Stimulated activated CD4-positive, alpha-beta T cell treated with anti-CD3 and anti-CD28 coated beads, Interleukin-4, amount 100 ng/mL, for 48 hours (primary cell): ENCODE data around the gene MYO3B.
"Not testable (repeated sequence)": the region's sequence is repeated elsewhere in the genome, so short reads cannot be mapped to it uniquely, and the experiment has no call there.

Experiments used
- DNase-seq, 2 donors: peaks; one replicate each; pipeline ENCODE4 v3.0.0-alpha.2; 2020; ENCODE audit warnings: low read depth in 2 of 2

The MYO3B gene

GRCh38 chr2:170339750-170340692, 162.1 kb downstream of the MYO3B start:
- no peak for DNase-seq

GRCh38 chr2:170340693-170341068, 162.7 kb downstream of the MYO3B start:
- no peak for DNase-seq

DNA sequence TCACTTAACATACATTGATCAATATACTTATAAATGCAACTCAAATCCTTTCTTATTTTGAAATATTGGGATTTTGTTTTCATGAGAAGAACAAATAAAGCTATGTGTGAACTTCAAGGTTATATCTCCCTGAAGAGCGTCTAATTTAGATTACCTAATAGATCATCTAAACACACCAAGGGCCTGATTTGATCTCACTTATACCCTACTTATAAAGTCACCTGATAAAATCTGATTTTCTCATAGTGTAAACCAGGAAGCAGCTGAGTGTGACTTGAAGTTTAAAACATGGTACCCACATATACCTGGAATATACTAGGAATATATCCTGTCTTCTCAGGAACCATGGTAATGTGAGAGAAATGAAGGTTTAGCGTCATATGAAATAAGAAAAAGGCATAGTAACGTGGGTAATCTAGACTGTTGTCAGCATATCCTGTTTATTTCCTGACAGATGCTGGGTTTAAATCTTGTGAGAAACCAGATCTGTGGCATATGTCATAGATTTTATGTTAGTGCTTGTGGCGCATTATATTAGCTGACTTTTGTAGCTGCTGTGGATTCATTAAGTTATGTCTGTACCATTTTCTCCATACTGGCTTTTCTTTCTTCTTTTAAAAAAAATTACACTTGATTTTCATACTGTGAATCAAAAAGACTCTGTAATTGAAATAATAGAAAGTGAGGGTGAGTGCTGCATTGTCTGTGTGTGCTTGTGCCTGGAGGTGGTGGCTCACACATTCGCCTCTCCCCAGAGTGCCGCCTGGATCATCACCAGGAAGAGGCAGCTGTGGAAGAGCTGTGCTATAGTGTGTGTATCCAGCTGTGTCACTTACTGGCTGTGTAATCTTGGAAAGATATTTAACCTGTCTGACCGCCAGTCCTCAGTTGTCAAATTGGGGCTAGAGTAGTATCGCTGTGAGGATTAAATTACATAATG, 164.0 kb downstream of the MYO3B start:
- DNase-seq, result no peak

DNA sequence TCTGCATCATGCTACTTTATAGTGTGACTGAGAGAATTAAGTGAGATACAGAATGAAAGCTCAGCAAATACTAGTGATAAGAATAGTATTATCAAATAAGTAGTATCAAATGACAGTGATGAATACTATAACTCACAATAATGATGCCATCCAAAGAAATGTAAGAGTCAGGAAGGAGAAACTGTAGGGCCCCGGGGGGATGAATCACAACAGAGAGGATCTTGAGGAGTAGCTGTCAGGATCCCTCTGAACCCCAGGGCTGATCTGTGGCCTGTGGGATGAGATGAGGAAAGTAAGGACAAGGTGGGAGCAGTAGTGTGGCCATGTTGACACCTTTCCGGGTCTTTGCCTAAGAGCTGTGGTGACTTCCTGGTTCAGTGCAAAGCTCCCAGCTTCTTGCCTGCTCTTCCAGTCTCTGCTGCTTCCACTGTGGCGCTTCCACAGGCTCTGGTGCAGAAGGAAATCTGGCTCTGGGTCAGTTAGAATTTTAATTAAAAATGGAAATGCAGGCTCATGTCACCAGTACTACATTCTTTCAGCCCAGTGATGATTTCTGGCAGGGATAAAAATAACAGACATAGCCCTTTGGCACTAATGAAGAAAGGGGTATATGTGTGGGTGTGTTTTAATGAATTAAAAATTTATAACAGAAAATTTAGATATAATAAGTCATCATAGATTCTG, 166.9 kb downstream of the MYO3B start:
- DNase-seq, result no peak

DNA sequence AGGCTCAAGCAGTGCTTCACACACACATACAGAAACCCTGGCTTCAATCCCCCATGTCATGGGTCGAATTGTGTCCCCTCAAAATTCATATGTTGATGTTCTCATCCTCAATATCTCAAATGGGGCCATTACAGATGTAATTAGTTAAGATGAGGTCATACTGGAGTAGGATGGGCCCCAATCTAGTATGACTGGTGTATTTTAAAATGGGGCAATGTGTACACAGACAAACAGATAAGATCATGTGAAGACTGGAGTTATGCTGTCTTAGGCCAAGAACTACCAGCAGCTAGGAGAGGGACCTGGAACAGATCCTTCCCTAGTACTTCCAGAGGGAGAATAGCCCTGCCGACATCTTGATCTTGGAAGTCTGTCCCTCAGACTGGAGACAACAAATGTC, 167.7 kb downstream of the MYO3B start:
- no peak for DNase-seq

- DNase-seq, result not testable (repeated sequence)
Observed at GRCh38 chr2:170349269-170349668, 171.3 kb downstream of the MYO3B start.

DNA sequence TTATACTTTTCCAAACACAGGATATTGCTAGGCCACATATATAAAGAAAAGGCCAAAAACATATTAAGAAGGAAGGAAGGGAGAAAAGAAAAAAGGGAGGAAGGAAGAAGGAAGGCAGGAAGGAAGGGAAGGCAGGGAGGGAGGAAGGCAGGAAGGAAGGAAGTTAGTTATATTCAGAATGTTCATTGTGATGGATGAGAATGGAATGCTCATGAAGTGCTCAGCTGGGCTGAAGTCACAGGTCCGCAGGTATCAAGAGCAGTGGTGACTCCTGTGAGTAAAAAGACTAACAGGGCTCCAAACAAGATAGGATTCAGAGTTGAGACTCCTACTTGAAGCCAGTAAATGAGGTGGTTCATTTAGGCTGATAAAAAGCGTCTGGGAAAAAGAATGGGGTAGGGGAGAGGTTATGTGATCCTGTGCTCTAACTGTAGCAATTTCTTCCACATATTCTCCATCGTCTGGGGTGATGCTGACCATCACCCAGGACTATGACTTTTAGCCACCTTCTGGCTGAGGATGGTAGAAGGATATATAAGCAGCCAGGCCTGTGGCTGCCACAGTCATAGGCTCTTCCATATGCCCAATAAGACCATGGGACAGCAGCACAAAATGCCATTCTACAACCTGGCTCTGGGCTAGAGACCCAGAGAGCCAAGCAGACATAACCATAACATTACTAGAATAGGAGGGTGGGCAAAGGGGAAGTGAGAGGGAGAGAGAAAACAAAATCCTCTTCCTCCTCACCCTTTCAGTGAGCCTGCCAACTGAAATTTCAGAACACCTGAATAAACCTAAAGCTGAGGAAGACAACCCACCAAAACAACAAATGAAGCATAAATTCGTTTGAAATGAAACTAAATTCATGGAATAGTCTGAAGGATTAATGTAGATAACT, 173.2 kb downstream of the MYO3B start:
- no peak for DNase-seq

DNA sequence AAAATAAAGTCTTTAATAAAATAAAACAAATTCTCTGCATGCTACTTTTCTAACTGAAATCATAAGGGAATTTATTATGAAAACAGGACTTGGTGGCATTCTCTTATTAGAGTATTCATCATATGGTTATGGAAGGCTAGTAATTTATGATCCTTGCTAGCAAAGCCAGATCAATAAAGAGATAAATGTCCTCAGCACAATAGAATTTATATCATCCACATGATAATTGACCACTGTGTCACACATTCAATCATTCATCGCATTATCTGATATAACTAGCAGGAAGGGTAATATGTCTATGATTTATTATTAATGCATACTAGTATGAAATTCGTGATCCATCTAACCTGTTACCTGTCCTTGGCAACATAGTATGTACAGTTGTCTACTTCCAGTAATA, 175.8 kb downstream of the MYO3B start:
- no peak for DNase-seq

- DNase-seq, result no peak
Observed at GRCh38 chr2:170354388-170354787, 176.4 kb downstream of the MYO3B start.

DNA sequence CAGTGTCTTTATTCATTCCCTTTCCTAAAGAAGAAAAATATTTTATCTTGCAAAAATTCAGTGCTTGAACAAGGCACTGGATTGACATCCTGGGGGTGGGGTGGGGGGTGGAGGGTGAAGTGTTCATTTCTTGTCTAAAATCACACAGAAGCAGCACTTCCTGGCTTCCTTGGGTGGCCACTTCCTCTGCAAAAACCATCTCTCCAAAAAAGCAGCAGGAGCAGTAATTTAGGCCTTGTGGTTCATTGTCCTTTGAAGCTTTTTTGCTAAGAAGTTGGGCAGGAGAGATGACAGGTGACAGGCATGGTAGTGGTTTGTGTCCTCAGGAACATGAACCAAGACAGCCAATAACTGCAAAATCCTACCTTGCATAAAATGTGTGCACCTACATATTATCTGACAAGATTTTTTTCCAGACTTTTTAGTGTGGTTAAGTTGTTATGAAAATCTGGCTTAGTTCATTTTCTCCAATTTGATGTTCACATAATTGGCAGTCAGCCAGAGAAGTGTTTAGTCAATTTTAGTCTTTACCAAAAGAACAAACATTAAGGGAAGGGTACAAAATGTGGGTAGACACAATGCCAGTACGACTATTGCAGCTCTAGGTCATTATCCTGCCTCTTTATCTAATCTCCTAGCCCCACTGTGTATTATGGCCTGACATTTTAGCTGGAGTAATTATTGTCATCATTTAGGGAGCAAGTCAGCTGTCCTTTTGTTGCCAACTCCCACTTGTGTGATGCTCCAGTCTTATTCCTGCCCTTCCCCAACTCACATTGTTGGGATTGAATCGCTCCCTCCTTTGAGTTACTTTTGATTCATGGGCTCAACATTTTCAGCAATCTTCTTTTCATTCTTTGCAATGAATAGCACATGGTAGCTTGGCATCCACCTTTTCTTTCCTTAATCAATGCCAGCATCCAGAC, 177.2 kb downstream of the MYO3B start:
- DNase-seq, result no peak

DNA sequence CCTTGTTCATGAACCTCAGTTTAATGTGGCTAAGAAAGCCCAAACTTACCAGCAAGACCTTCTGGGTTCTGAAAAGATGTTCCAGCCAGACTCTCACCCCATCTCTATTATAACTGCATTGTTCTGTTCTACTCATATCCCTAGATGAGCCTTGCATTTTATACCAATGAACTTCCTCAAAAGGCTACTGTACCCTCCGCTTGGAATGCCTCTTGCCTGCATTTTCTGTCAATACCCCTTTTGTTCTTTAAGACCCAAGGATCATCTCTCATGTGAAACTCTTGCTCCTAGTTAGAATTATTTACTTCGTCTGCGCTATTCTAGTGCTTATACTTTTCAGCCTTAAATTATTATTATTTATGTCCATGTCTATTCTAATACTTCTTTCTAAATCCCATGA, 181.5 kb downstream of the MYO3B start:
- DNase-seq, result no peak

DNA sequence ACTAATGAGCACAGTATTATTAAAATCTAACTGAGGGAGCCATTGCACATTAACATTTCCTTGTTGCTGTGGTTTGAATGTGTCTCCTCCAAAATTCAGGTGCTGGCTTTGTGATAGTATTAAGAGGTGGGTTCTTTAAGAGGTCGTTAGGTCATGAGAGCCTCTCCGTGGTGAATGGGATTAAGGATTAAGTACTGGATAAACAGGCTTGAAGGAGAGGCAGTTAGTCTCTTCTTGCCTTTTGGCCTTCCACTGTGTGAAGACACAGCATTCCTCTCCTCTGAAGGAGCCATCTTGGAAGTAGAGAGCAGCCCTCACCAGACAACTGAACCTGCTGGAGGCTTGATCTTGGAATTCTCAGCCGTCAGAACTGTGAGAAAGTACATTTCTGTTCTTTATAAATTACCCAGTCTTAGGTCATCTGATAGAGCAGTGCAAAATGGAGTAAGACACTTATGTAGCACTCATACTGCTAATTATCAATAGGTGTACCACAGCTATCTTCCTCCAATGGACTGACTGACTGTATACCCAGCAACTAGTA, 182.7 kb downstream of the MYO3B start:
- no peak for DNase-seq

DNA sequence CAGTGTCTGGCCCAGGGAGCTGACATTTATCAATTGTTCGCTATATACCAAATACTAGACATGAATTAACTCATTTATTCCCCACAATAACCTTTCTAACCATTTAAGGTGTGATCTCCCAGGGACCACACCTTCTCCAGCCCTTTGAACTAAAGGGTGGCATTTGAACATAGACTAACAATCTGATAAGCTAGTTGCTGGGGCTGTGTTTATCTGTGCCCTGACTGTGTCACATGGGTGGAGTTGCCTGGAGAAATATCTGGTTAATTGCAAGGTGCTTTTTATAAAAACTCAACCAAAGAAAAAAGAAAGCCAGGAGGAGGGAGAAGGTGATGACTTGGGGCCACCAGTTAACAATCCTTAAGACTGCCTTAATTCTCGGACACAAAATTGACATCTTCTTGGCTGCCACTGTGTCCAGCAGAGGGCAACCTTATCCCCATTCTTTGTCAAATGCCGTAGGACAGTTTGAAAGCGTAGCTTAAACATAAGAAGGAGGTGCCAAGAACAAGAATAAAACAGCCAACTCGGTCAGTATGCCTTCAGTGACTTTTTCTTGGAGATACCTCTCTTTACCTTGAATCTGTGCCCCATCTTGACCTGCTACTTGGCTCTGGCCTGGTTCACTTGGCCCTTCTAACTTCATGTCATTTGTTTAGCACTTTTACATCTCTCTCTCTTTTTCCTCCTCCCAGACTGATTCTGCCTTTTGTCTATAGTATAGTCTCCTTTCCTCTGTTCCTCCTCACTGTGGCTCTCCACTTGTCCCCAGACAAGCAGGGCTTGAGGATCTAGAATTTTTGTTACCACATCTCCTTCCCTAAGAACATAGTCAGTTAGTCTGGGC, 183.4 kb downstream of the MYO3B start:
- peak; percentile 26 to 42 for DNase-seq

GRCh38 chr2:170362313-170362870, 184.4 kb downstream of the MYO3B start:
- no peak for DNase-seq

DNA sequence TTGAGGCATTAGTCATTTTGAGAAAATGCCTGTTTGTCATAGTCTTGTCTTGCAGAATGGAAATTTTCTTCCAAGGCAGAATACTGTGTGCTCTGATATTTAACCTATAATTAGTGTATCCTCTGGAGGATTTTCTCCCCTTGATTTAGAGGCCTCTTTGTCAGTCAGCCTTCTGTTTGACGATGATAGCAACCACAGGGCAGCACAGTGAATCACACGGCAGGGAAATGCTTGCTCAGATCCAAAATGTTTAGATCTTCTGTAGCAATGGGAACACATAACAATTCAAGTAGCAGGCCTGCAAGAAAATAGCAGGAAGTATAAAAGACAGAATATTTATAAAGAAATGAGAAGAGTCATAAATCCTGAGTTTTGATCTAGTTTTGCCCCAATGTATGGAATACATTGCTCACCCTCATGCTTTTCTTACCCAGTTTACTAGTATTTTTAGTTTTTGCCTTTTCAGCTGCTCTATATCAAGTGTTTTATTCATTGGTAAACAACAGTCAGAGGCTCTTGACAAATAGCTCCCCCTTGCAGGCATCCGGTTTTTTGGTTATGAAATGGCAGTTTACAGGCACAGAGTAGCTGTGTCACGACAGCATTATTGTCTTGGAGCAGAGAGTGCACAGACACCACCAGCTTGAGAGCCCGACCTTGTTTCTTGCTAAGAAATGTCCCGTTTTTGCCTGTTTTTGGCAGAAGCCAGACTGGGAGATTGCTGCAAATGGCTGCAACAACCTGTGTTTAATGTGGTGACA, 185.1 kb downstream of the MYO3B start:
- DNase-seq, result peak in 1 of 2 donors; percentile 26

DNA sequence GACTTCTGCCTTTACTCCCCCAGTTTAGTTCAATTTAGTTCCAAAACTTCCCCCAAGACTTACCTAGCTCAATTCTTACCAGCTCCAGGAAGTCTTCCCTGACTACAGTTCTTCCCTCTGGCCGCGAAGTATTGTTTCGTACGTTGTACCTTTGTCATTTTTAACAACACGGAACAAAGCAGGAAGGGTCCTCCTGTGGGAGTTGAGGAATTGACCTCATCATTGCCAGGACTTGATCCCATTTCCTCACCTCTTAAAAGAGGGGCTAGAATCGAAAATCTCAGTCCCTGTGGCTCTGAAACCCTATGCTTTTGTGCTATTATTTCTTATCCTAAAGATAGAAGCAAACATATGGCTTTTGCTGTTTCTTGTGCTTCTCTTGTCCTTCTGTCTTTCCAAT, 187.1 kb downstream of the MYO3B start:
- no peak for DNase-seq

DNA sequence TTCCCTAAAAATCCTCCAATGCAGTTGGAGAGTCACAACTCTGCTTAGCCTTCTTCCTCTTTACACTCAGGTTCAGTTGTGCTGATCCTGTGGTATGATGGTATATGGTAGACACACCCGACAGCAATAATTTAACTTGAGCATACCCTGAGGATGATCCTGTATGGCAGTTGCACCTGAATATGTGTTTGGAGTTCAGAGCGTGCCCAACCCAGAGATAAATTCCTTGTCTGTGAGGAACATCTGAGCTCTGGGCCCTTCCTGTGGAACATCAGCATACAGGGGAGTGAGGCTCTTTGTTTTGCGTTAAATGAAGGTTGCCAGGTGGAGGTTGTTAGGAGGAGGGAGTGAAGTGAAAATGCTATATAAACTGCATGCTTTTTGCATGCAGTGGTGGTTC, 187.7 kb downstream of the MYO3B start:
- no peak for DNase-seq

DNA sequence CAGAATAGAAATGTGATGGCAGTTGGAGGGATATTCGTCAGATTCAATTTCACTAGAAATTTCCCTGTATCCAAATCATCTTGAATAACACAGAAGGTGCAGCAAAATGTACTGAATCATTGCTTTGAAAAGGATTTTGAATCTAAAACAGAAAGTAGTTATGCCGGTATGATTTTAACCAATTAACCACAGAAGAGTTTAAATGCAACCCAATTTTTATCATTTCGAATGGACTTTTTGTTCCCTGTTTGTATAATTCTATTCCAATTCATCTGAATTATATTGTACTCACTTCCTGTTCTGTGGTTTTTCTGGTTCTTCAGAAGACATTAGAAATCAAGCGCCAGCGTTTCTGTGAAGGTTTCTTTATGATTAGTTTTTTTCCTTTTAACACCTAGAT, 190.4 kb downstream of the MYO3B start:
- DNase-seq, result no peak
